GM12878 (cell line): ENCODE results near the gene NUDT17. TPM values are rescaled to one million over a fixed set of nuclear protein-coding genes. Genes with fewer than 3 reads are reported as not detected.

Experiments
- ATAC-seq: fragments of 200-7000 bp; cut with Tn5 transposase; 3 replicates; pipeline ENCODE4 v1.9.1; 2020; ENCODE audit warnings: mild to moderate bottlenecking, moderate library complexity
- BruUV-seq: library from RNA; stranded (reverse); fragments of 400-500 nt; replicated peaks from 2 replicates; lab custom pipeline; 2021; lab: Mats Ljungman, UMichigan
- CTCF ChIA-PET: fragments of 300-600 bp; sonication (Branson Sonifier 250); formaldehyde crosslinking; extraction: SDS; loops from one replicate; lab custom pipeline; 2021; ENCODE audit warnings: inconsistent platforms; lab: Yijun Ruan, JAX
- POLR2A ChIA-PET: fragments of 350-600 bp; formaldehyde crosslinking; extraction: SDS; loops from one replicate; lab custom pipeline; 2021; ENCODE audit warnings: inconsistent platforms; lab: Charles Lee
- RAD21 ChIA-PET: fragments of 300-600 bp; sonication (Branson Sonifier 250); formaldehyde crosslinking; loops from one replicate; lab custom pipeline; 2023; ENCODE audit warnings: antibody characterized with exemption; ENCODE audit not compliant: unreplicated experiment; lab: Charles Lee
- SMC1A ChIA-PET: fragments of 300-600 bp; sonication (Branson Sonifier 250); formaldehyde crosslinking; loops from one replicate; lab custom pipeline; 2023; ENCODE audit not compliant: unreplicated experiment, uncharacterized antibody; lab: Charles Lee
- DNase-seq: peaks from one replicate; pipeline ENCODE4 v3.0.0-alpha.2; 2011; ENCODE audit warnings: low read depth, low spot score
- FAIRE-seq: peaks from 3 replicates; lab custom pipeline; 2011; peaks lifted over from hg19 to GRCh38; lab: Jason Lieb, UNC
- H2AFZ ChIP-seq: 2 replicates; pipeline ENCODE4 v1.6.0; 2011; ENCODE audit warnings: low read depth, low read length, control low read depth; ENCODE audit not compliant: control insufficient read depth
- H3K27ac ChIP-seq: 2 replicates; pipeline ENCODE4 v1.5.1; 2011; ENCODE audit warnings: control low read depth; ENCODE audit not compliant: control insufficient read depth, insufficient read depth
- H3K27me3 ChIP-seq, 2 experiments: replicated peaks in 1 of 2; 2 replicates each; pipeline versions ENCODE4 v1.6.0 to v1.6.1; 2011; ENCODE audit warnings: low read length in 1 of 2; ENCODE audit not compliant: control insufficient read depth in 2 of 2, insufficient read depth in 2 of 2
- H3K36me3 ChIP-seq, 2 experiments: 2 replicates each; pipeline ENCODE4 v1.5.1; 2011; ENCODE audit warnings: low read length in 1 of 2; ENCODE audit not compliant: control insufficient read depth in 2 of 2, insufficient read depth in 2 of 2
- H3K4me1 ChIP-seq: 2 replicates; pipeline ENCODE4 v1.6.1; 2011; ENCODE audit warnings: mild to moderate bottlenecking, low read length, moderate library complexity, mixed read lengths; ENCODE audit not compliant: control insufficient read depth, insufficient read depth
- H3K4me2 ChIP-seq: 2 replicates; pipeline ENCODE4 v1.6.0; 2011; ENCODE audit warnings: control low read depth; ENCODE audit not compliant: control insufficient read depth, insufficient read depth
- H3K4me3 ChIP-seq: fragments of 200-600 bp; sonication (generic); 2 replicates; pipeline ENCODE4 v1.5.1; 2016
- H3K79me2 ChIP-seq: 2 replicates; pipeline ENCODE4 v1.6.0; 2011; ENCODE audit warnings: low read length; ENCODE audit not compliant: control insufficient read depth, insufficient read depth
- H3K9ac ChIP-seq: 2 replicates; pipeline ENCODE4 v1.8.0; 2011; ENCODE audit warnings: low read length, control low read depth, mixed read lengths; ENCODE audit not compliant: control insufficient read depth, insufficient read depth
- H3K9me3 ChIP-seq: replicated peaks from 3 replicates; pipeline ENCODE4 v1.5.1; 2011; ENCODE audit warnings: mild to moderate bottlenecking, low read length; ENCODE audit not compliant: control insufficient read depth, insufficient read depth
- H4K20me1 ChIP-seq: 2 replicates; pipeline ENCODE4 v1.6.0; 2011; ENCODE audit not compliant: control insufficient read depth, insufficient read depth
- BCL3 ChIP-seq: IDR thresholded peaks from 2 replicates; pipeline ENCODE4 v1.6.1; 2011; ENCODE audit warnings: borderline replicate concordance, low read depth, mild to moderate bottlenecking, moderate library complexity, low read length; ENCODE audit not compliant: insufficient read depth, poor library complexity, severe bottlenecking
- EED ChIP-seq: sonication (generic); IDR thresholded peaks from 2 replicates; pipeline ENCODE4 v1.6.1; 2016; ENCODE audit warnings: antibody characterized with exemption, low read depth
- EGR1 ChIP-seq, 2 experiments: IDR thresholded peaks; 1 replicate in 1 of 2; 2 replicates in 1 of 2; pipeline ENCODE4 v1.6.1; 2011 to 2012; ENCODE audit warnings: low read depth in 2 of 2, low read length in 2 of 2, borderline replicate concordance in 1 of 2, mild to moderate bottlenecking in 1 of 2, moderate library complexity in 1 of 2
- FOXM1 ChIP-seq: IDR thresholded peaks from 2 replicates; pipeline ENCODE4 v1.6.1; 2012; ENCODE audit warnings: low read depth, mild to moderate bottlenecking, inconsistent platforms, low read length, moderate library complexity
- SPI1 ChIP-seq: IDR thresholded peaks from 2 replicates; pipeline ENCODE4 v1.6.1; 2011; ENCODE audit warnings: low read depth, mild to moderate bottlenecking, low read length, moderate library complexity, borderline replicate concordance; ENCODE audit not compliant: insufficient read depth
- SUZ12 ChIP-seq: fragments of 200-600 bp; sonication (generic); IDR thresholded peaks from one replicate; pipeline ENCODE4 v1.6.1; 2018; ENCODE audit warnings: antibody characterized with exemption, mild to moderate bottlenecking; ENCODE audit not compliant: unreplicated experiment
- WGBS: methylation state at CpG from one replicate; pipeline ENCODE4 v1.1.6; 2016; ENCODE audit warnings: low lambda C conversion rate; ENCODE audit not compliant: insufficient replicate concordance, insufficient coverage; ENCODE audit errors: missing lambda C conversion rate; 5-methylcytosine and 5-hydroxymethylcytosine counted together
- in situ Hi-C: fragments of 300-500 bp; cut with MboI; formaldehyde crosslinking; loops from 9 replicates; pipeline ENCODE4 v1.14.3; 2018; ENCODE audit warnings: mixed read lengths
- intact Hi-C: fragments of 100-400 bp; cut with micrococcal nuclease; formaldehyde crosslinking; loops from one replicate; pipeline ENCODE4 v1.14.2; 2022; ENCODE audit not compliant: unreplicated experiment
- polyA plus RNA-seq, 11 experiments: library from polyadenylated mRNA; depleted of rRNA in 4 of 11; unstranded in 6 of 11; stranded (reverse) in 5 of 11; fragments of >200 nt; fragmentation: Nextera tagmentation in 4 of 11; fragmentation: Illumina TruSeq in 1 of 11; extraction: Ambion mirVana in 4 of 11; extraction: Trizol in 1 of 11; gene quantifications; 1 replicate in 1 of 11; 2 replicates in 10 of 11; pipeline versions ENCODE4 v1.2.1 to v1.2.3, GENCODE V29; 2011 to 2016; ENCODE audit warnings: inconsistent platforms in 2 of 11, missing spikeins in 2 of 11, low read depth in 1 of 11
- total RNA-seq, 4 experiments: library from RNA; depleted of rRNA in 3 of 4; stranded (reverse); fragments of >200 nt in 3 of 4; fragmentation: Illumina TruSeq in 1 of 4; extraction: Trizol in 1 of 4; gene quantifications; 2 replicates each; pipeline versions ENCODE4 v1.2.1 to v1.2.3, GENCODE V29; 2013 to 2021

Gene NUDT17
- total and polyA plus RNA-seq, 10 of the 15 experiments (the other 5 are each of a cell fraction or from before 2014, with no cell fraction given): 1.2 to 4.7 (median 4.0) TPM

DNA sequence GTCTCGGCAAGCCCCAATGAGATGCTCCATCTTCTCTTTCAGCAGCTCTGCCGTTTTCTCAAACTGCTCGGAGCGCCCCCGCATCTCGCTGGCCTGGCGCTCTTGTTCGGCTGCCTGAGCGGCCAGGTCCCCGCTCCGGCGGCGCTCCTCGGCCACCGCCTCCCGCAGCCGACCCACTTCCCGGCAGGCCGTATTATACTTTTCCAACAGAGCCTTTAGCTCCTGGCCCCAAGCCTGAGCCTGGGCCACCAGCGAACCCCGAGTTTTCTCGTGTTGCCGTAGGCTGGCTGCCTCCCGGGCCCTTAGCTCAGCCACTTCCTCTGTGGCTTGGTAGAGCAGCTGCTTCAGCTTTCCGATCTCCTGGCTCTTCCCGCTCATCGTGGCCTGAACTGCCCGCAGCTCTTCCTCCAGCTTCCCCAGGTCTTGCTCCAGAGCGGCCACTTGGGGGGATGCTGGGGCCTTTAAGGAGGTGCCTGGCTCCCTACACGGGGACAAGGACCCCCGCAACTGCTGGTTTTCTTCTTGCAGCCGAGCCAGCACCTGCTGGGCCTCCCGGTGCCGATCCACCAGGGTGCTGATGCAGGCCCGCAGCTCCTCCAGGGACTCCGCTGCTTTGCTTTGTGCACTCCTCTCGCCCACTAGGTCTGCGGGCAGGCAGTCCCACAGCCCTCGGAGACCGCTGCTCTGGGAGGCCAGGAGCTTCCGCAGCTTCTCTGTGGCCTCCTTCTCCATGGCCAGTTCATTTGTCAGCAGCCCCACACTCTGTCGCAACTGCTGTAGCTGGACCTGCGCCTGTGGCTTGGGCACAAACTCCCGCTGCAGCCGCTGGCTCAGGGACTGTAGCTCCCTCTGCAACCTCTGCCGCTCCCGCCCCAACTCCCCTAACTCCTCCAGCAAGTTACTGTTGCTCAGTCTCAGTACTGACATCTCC, 26.8 kb downstream of the NUDT17 start:
- Histone ChIP-seq H3K36me3 (no peaks in the 10 kb centered on the region), H3K4me1 (0 out of 2 replicates have a peak, but pooled peaks cover 3% of the 10 kb centered on the region), H2AFZ (peak overlapping the region; percentile 8)
- SMC1A ChIA-PET: interaction anchor here (1.0 to 1.3 kb wide), 2 partner anchors 13 to 14 kb away, joined by 3 to 6 read pairs; partner anchors contain the start of genes ANKRD35 and PIAS3
- DNase-seq (no peak), ATAC-seq (peak; percentile 82), FAIRE-seq (peak; percentile 38)
- no TSS peak for BruUV-seq
- TF ChIP-seq BCL3: no peak
- TF ChIP-seq FOXM1: no peak
- peak; percentile 56; the same call in 1 of the 2 replicates for TF ChIP-seq SPI1
- 0 out of 3 replicates have a peak, but pooled peaks of 1 of the 2 experiments have one; percentile 43 for TF ChIP-seq EGR1 (IDR thresholded peaks at IDR 0.05; ENCODE audit: borderline replicate concordance in 1 of 2, low read depth in 2 of 2, low read length in 2 of 2)
- no peak for TF ChIP-seq SUZ12
- TF ChIP-seq EED: 0 out of 2 replicates have a peak, but pooled peaks have one; percentile 15
- TF ChIP-seq, all 136 proteins: peak for 3
- H3K4me2 ChIP-seq: peak overlapping the region; percentile 52
- RAD21 ChIA-PET: no interaction called here
- 27% methylated on average over 47 of the region's 47 CpGs for WGBS
- CTCF ChIA-PET: interaction anchor here (0.6 to 1.5 kb wide), 4 partner anchors 12 to 27 kb away, joined by 3 to 6 read pairs (median 4); partner anchors contain the start of genes NUDT17 and PIAS3
- H3K79me2 ChIP-seq: no peaks in the 10 kb centered on the region
- in situ Hi-C loops: no loop called here
- H3K9me3 ChIP-seq: no peaks in the 10 kb centered on the region
- no peak overlapping the region for H3K27ac ChIP-seq
- peaks cover 0 to 5% of the 10 kb centered on the region in 2 experiments for H3K27me3 ChIP-seq
- H3K9ac ChIP-seq: peak overlapping the region; percentile 20; the same call in 1 of the 2 replicates
- POLR2A ChIA-PET: interaction anchor here (0.9 to 1.2 kb wide), 3 partner anchors 9 to 92 kb away, joined by 3 read pairs; partner anchors contain the start of genes ANKRD34A and POLR3GL
- H3K4me3 ChIP-seq: peak overlapping the region; percentile 55; the same call in 1 of the 2 replicates
- intact Hi-C loops: no loop called here
- H4K20me1 ChIP-seq: no peaks in the 10 kb centered on the region
